HEK293T (cell line): ENCODE measurements around the gene MS4A6E.
A peak's percentile ranks its signal among the peaks of the same experiment; 100 is the strongest.

ENCODE experiments used
- CTCF ChIA-PET: fragments of 350-600 bp; formaldehyde crosslinking; extraction: SDS; loops from one replicate; lab custom pipeline; 2021; ENCODE audit warnings: antibody characterized with exemption, inconsistent platforms; lab: Yijun Ruan, JAX
- POLR2A ChIA-PET: fragments of 350-600 bp; formaldehyde crosslinking; extraction: SDS; loops from one replicate; lab custom pipeline; 2020; ENCODE audit warnings: antibody characterized with exemption, inconsistent platforms; lab: Yijun Ruan, JAX
- DNase-seq: peaks from one replicate; pipeline ENCODE4 v3.0.0; 2012; ENCODE audit warnings: mixed read lengths; ENCODE audit errors: extremely low spot score
- ARNT ChIP-seq: fragments of 450-650 bp; IDR thresholded peaks from 2 replicates; pipeline ENCODE4 v1.6.1; 2017; ENCODE audit warnings: mild to moderate bottlenecking
- BHLHE40 ChIP-seq: fragments of 450-650 bp; IDR thresholded peaks from 2 replicates; pipeline ENCODE4 v1.6.1; 2016; ENCODE audit warnings: mild to moderate bottlenecking, moderate library complexity, borderline replicate concordance
- CTBP1 ChIP-seq: fragments of 450-650 bp; IDR thresholded peaks from 2 replicates; pipeline ENCODE4 v1.6.1; 2016; ENCODE audit warnings: borderline replicate concordance
- ELF4 ChIP-seq: fragments of 450-650 bp; IDR thresholded peaks from 2 replicates; pipeline ENCODE4 v1.6.1; 2017; ENCODE audit warnings: antibody characterized with exemption
- FOXA1 ChIP-seq: fragments of 450-650 bp; IDR thresholded peaks from 2 replicates; pipeline ENCODE4 v1.6.1; 2016; ENCODE audit warnings: mild to moderate bottlenecking
- FOXK2 ChIP-seq: fragments of 450-650 bp; IDR thresholded peaks from 2 replicates; pipeline ENCODE4 v1.6.1; 2016; ENCODE audit warnings: mild to moderate bottlenecking
- FOXM1 ChIP-seq: fragments of 450-650 bp; IDR thresholded peaks from 2 replicates; pipeline ENCODE4 v1.6.1; 2017; ENCODE audit warnings: mild to moderate bottlenecking, borderline replicate concordance
- HDGF ChIP-seq: fragments of 450-650 bp; IDR thresholded peaks from 2 replicates; pipeline ENCODE4 v1.6.1; 2017; ENCODE audit warnings: antibody characterized with exemption, borderline replicate concordance
- L3MBTL2 ChIP-seq: fragments of 450-650 bp; conservative IDR thresholded peaks from 2 replicates; pipeline ENCODE4 v1.6.1; 2016; ENCODE audit warnings: mild to moderate bottlenecking
- LEF1 ChIP-seq: fragments of 450-650 bp; IDR thresholded peaks from 2 replicates; pipeline ENCODE4 v1.6.1; 2017; ENCODE audit warnings: mild to moderate bottlenecking, borderline replicate concordance
- NFRKB ChIP-seq: fragments of 450-650 bp; IDR thresholded peaks from 2 replicates; pipeline ENCODE4 v1.6.1; 2016; ENCODE audit warnings: mild to moderate bottlenecking, moderate library complexity
- PKNOX1 ChIP-seq: fragments of 450-650 bp; IDR thresholded peaks from 2 replicates; pipeline ENCODE4 v1.6.1; 2016
- SP1 ChIP-seq: fragments of 450-650 bp; IDR thresholded peaks from 2 replicates; pipeline ENCODE4 v1.6.1; 2017
- SUZ12 ChIP-seq: fragments of 450-650 bp; IDR thresholded peaks from 2 replicates; pipeline ENCODE4 v1.6.1; 2016; ENCODE audit warnings: mild to moderate bottlenecking
- TARDBP ChIP-seq: fragments of 450-650 bp; IDR thresholded peaks from 2 replicates; pipeline ENCODE4 v1.6.1; 2016
- ZNF384 ChIP-seq: fragments of 450-650 bp; IDR thresholded peaks from 2 replicates; pipeline ENCODE4 v1.6.1; 2016

Gene MS4A6E

GRCh38 chr11:60344146-60344545 is 17.1 kb downstream of the MS4A6E start:
- CTCF ChIA-PET: interaction anchor here (1.2 kb wide), 1 partner anchor 11 kb away, joined by 5 read pairs; no protein-coding TSS in a partner anchor
- DNase-seq: no peak
- no peak for TF ChIP-seq SP1
- no peak for TF ChIP-seq SUZ12
- TF ChIP-seq TARDBP: no peak
- no peak for TF ChIP-seq FOXK2
- TF ChIP-seq ZNF384: no peak
- no peak for TF ChIP-seq HDGF
- no peak for TF ChIP-seq ELF4
- no peak for TF ChIP-seq NFRKB
- no peak for TF ChIP-seq L3MBTL2
- TF ChIP-seq FOXA1: no peak
- no peak for TF ChIP-seq CTBP1
- TF ChIP-seq FOXM1: no peak
- TF ChIP-seq ARNT: no peak
- no peak for TF ChIP-seq BHLHE40
- TF ChIP-seq PKNOX1: no peak
- POLR2A ChIA-PET: no interaction called here

GRCh38 chr11:60345489-60345888 is 18.4 kb downstream of the MS4A6E start:
- DNase-seq: no peak
- ChIA-PET POLR2A (no interaction called here), CTCF (interaction anchor here (0.8 to 1.2 kb wide), 3 partner anchors 12 to 77 kb away, joined by 3 to 5 read pairs (median 3); no protein-coding TSS in a partner anchor)
- TF ChIP-seq FOXK2 (no peak), PKNOX1 (0 out of 2 replicates have a peak, but pooled peaks have one; percentile 6), SUZ12 (no peak), ZNF384 (no peak), LEF1 (no peak), HDGF (no peak), FOXM1 (no peak), FOXA1 (no peak)

GRCh38 chr11:60347084-60347797 is 20.2 kb downstream of the MS4A6E start:
- no peak for DNase-seq
- ChIA-PET POLR2A (no interaction called here), CTCF (no interaction called here)
- TF ChIP-seq NFRKB (no peak), ARNT (no peak), SUZ12 (no peak), LEF1 (no peak), ELF4 (no peak), FOXK2 (no peak), FOXM1 (no peak), L3MBTL2 (no peak), CTBP1 (no peak), SP1 (no peak), TARDBP (no peak), FOXA1 (no peak)

- POLR2A ChIA-PET: no interaction called here
- CTCF ChIA-PET: no interaction called here
- TF ChIP-seq CTBP1: no peak
- TF ChIP-seq ELF4: no peak
- TF ChIP-seq FOXA1: no peak
- TF ChIP-seq FOXM1: no peak
- TF ChIP-seq NFRKB: no peak
- TF ChIP-seq ZNF384: no peak
- TF ChIP-seq BHLHE40: no peak
- no peak for TF ChIP-seq SP1
- TF ChIP-seq HDGF: no peak
- TF ChIP-seq FOXK2: no peak
- no peak for TF ChIP-seq TARDBP
- no peak for TF ChIP-seq L3MBTL2
- no peak for DNase-seq
These were observed 21.1 kb downstream of the MS4A6E start for GRCh38 chr11:60348116-60348515.

- POLR2A ChIA-PET: no interaction called here
- TF ChIP-seq ZNF384: no peak
- TF ChIP-seq FOXK2: no peak
- TF ChIP-seq ELF4: no peak
- no peak for TF ChIP-seq ARNT
- no peak for TF ChIP-seq SP1
- TF ChIP-seq LEF1: no peak
- TF ChIP-seq TARDBP: no peak
- TF ChIP-seq L3MBTL2: no peak
- no peak for TF ChIP-seq BHLHE40
- TF ChIP-seq NFRKB: no peak
- no peak for TF ChIP-seq PKNOX1
- TF ChIP-seq FOXA1: no peak
- TF ChIP-seq HDGF: no peak
- TF ChIP-seq FOXM1: no peak
- no peak for TF ChIP-seq SUZ12
- no peak for TF ChIP-seq CTBP1
- CTCF ChIA-PET: no interaction called here
- no peak for DNase-seq
These were observed 22.9 kb downstream of the MS4A6E start for GRCh38 chr11:60349990-60350389.

- ChIA-PET POLR2A (no interaction called here), CTCF (no interaction called here)
- DNase-seq: no peak
- no peak for TF ChIP-seq ELF4
- no peak for TF ChIP-seq SP1
- TF ChIP-seq ZNF384: no peak
- TF ChIP-seq ARNT: no peak
- TF ChIP-seq FOXM1: no peak
- no peak for TF ChIP-seq FOXA1
- no peak for TF ChIP-seq FOXK2
- TF ChIP-seq CTBP1: no peak
- TF ChIP-seq NFRKB: no peak
These were observed 30.7 kb downstream of the MS4A6E start for GRCh38 chr11:60357771-60358170.
